ENCODE data around the gene KRTAP16-1. TPM values are rescaled to one million over a fixed set of nuclear protein-coding genes. Genes with fewer than 3 reads are reported as not detected.

Gene KRTAP16-1
- total and polyA plus RNA-seq, 10 of the 15 experiments (the other 5 are each of a cell fraction or from before 2014, with no cell fraction given): 0.23 TPM; not detected in 9

GRCh38 chr17:41308251-41308917 lies 725 bp downstream of the KRTAP16-1 start:
- peaks cover 3 to 4% of the 10 kb centered on the region in 2 experiments; a peak in 2 of 4 replicates for H3K27me3 ChIP-seq (replicated peaks in 1 of 2; ENCODE audit: control insufficient read depth in 2 of 2, insufficient read depth in 2 of 2, low read length in 1 of 2)
- intact Hi-C loops (cut with micrococcal nuclease; ENCODE audit: unreplicated experiment): no loop called here
- under 1% methylated on average over 10 of the region's 10 CpGs for WGBS (ENCODE audit: insufficient coverage, insufficient replicate concordance, low lambda C conversion rate, missing lambda C conversion rate)
- no TSS peak for BruUV-seq (replicated peaks)
- RAD21 ChIA-PET (ENCODE audit: unreplicated experiment): no interaction called here
- H3K36me3 ChIP-seq (ENCODE audit: control insufficient read depth in 2 of 2, insufficient read depth in 2 of 2, low read length in 1 of 2): no peaks in the 10 kb centered on the region
- SMC1A ChIA-PET (ENCODE audit: uncharacterized antibody, unreplicated experiment): interaction anchor here (2.3 kb wide), 1 partner anchor 14 kb away, joined by 6 read pairs; no protein-coding TSS in a partner anchor
- ATAC-seq (peak; percentile 82), FAIRE-seq (no peak), DNase-seq (ENCODE audit: low read depth, low spot score) (peak; percentile 40)
- H3K9ac ChIP-seq (ENCODE audit: control insufficient read depth, insufficient read depth, low read length): no peak overlapping the region
- peak overlapping the region; percentile 24; the same call in 1 of the 2 replicates for H2AFZ ChIP-seq (ENCODE audit: control insufficient read depth, low read depth, low read length)
- no peak overlapping the region for H3K4me2 ChIP-seq (ENCODE audit: control insufficient read depth, insufficient read depth)
- H3K9me3 ChIP-seq (replicated peaks; ENCODE audit: control insufficient read depth, insufficient read depth, low read length): no peaks in the 10 kb centered on the region; the same call in 2 of the 3 replicates
- CTCF ChIA-PET: interaction anchor here (0.9 to 1.0 kb wide), 2 partner anchors 20 to 181 kb away, joined by 3 read pairs; partner anchors contain the start of gene KRT36
- H3K4me1 ChIP-seq (ENCODE audit: control insufficient read depth, insufficient read depth, low read length): no peaks in the 10 kb centered on the region; the same call in 1 of the 2 replicates
- H3K4me3 ChIP-seq: no peak overlapping the region
- no peaks in the 10 kb centered on the region for H4K20me1 ChIP-seq (ENCODE audit: control insufficient read depth, insufficient read depth)
- in situ Hi-C loops (cut with MboI): no loop called here
- H3K79me2 ChIP-seq (ENCODE audit: control insufficient read depth, insufficient read depth, low read length): no peaks in the 10 kb centered on the region
- no peak overlapping the region for H3K27ac ChIP-seq (ENCODE audit: control insufficient read depth, insufficient read depth)
- peak; percentile 89; the same call in 1 of the 2 replicates for TF ChIP-seq TCF3 (IDR thresholded peaks at IDR 0.05; ENCODE audit: borderline replicate concordance, insufficient read depth, low read depth, low read length)
- no peak for TF ChIP-seq MLLT1 (IDR thresholded peaks at IDR 0.05)
- POLR2A ChIA-PET: no interaction called here

- Histone ChIP-seq H3K27me3 (replicated peaks in 1 of 2; ENCODE audit: control insufficient read depth in 2 of 2, insufficient read depth in 2 of 2, low read length in 1 of 2) (peaks cover 3 to 4% of the 10 kb centered on the region in 2 experiments; a peak in 2 of 4 replicates), H3K4me1 (ENCODE audit: control insufficient read depth, insufficient read depth, low read length) (no peaks in the 10 kb centered on the region; the same call in 1 of the 2 replicates), H3K4me2 (ENCODE audit: control insufficient read depth, insufficient read depth) (no peak overlapping the region), H3K9ac (ENCODE audit: control insufficient read depth, insufficient read depth, low read length) (no peak overlapping the region), H3K9me3 (replicated peaks; ENCODE audit: control insufficient read depth, insufficient read depth, low read length) (no peaks in the 10 kb centered on the region; the same call in 2 of the 3 replicates), H4K20me1 (ENCODE audit: control insufficient read depth, insufficient read depth) (no peaks in the 10 kb centered on the region), H3K4me3 (no peak overlapping the region), H2AFZ (ENCODE audit: control insufficient read depth, low read depth, low read length) (no peak overlapping the region), H3K27ac (ENCODE audit: control insufficient read depth, insufficient read depth) (no peak overlapping the region), H3K36me3 (ENCODE audit: control insufficient read depth in 2 of 2, insufficient read depth in 2 of 2, low read length in 1 of 2) (no peaks in the 10 kb centered on the region), H3K79me2 (ENCODE audit: control insufficient read depth, insufficient read depth, low read length) (no peaks in the 10 kb centered on the region)
- in situ Hi-C loops (cut with MboI): no loop called here
- FAIRE-seq (no peak), ATAC-seq (no peak), DNase-seq (ENCODE audit: low read depth, low spot score) (no peak)
- SMC1A ChIA-PET (ENCODE audit: uncharacterized antibody, unreplicated experiment): interaction anchor here (2.3 kb wide), 1 partner anchor 15 kb away, joined by 6 read pairs; no protein-coding TSS in a partner anchor
- 67% methylated on average over 9 of the region's 9 CpGs for WGBS (ENCODE audit: insufficient coverage, insufficient replicate concordance, low lambda C conversion rate, missing lambda C conversion rate)
- POLR2A ChIA-PET: no interaction called here
- CTCF ChIA-PET: interaction anchor here (0.6 to 0.9 kb wide), 2 partner anchors 15 to 692 kb away, joined by 3 read pairs; no protein-coding TSS in a partner anchor
- intact Hi-C loops (cut with micrococcal nuclease; ENCODE audit: unreplicated experiment): no loop called here
- RAD21 ChIA-PET (ENCODE audit: unreplicated experiment): no interaction called here
- no TSS peak for BruUV-seq (replicated peaks)
- TF ChIP-seq JUNB (IDR thresholded peaks at IDR 0.05): no peak
- no peak for TF ChIP-seq CBFB (IDR thresholded peaks at IDR 0.05; ENCODE audit: low read depth)
- no peak for TF ChIP-seq CTCF (IDR thresholded peaks at IDR 0.05 in 2 of 3, conservative IDR thresholded peaks at IDR 0.05 in 1 of 3; ENCODE audit: control insufficient read depth in 2 of 3, extremely low read depth in 1 of 3, insufficient read depth in 1 of 3, low read depth in 3 of 3, low read length in 3 of 3)
- TF ChIP-seq ZNF24 (IDR thresholded peaks at IDR 0.05): no peak
- TF ChIP-seq SMARCA5 (IDR thresholded peaks at IDR 0.05): no peak
- TF ChIP-seq PML (IDR thresholded peaks at IDR 0.05; ENCODE audit: low read length): no peak
- no peak for TF ChIP-seq NFXL1 (IDR thresholded peaks at IDR 0.05; ENCODE audit: borderline replicate concordance)
- TF ChIP-seq KLF5 (IDR thresholded peaks at IDR 0.05; ENCODE audit: partially characterized antibody): no peak
- TF ChIP-seq USF2 (IDR thresholded peaks at IDR 0.05; ENCODE audit: borderline replicate concordance, low read depth, low read length): no peak
- TF ChIP-seq MXI1 (IDR thresholded peaks at IDR 0.05; ENCODE audit: low read depth, low read length): no peak
- no peak for TF ChIP-seq ASH2L (IDR thresholded peaks at IDR 0.05; ENCODE audit: borderline replicate concordance, low read depth)
Measured at GRCh38 chr17:41307647-41308046, 1.5 kb downstream of the KRTAP16-1 start.
